Tibial nerve (tissue), 4 donors: ENCODE data around the gene LMOD2. TPM values are rescaled to one million over a fixed set of nuclear protein-coding genes. Genes with fewer than 3 reads are reported as not detected.
A peak's percentile ranks its signal among the peaks of the same experiment; 100 is the strongest.
"Not testable (repeated sequence)": the region's sequence is repeated elsewhere in the genome, so short reads cannot be mapped to it uniquely, and the experiment has no call there.

ENCODE experiments used
- DNase-seq, 2 donors: peaks; one replicate each; pipeline ENCODE4 v3.0.0-alpha.2; 2019; ENCODE audit warnings: low spot score in 2 of 2
- H3K27ac ChIP-seq, 4 donors: fragments of 200-600 bp; sonication (generic) in 3 of 4; one replicate each; pipeline ENCODE4 v1.5.1; 2017 to 2019; ENCODE audit warnings: mild to moderate bottlenecking in 1 of 4
- H3K27me3 ChIP-seq, 2 donors: fragments of 200-600 bp; sonication (generic) in 1 of 2; one replicate each; pipeline versions ENCODE4 v1.5.1 to v1.6.0; 2017 to 2019
- H3K36me3 ChIP-seq, 3 donors: fragments of 200-600 bp; sonication (generic); one replicate each; pipeline ENCODE4 v1.5.1; 2018 to 2019
- H3K4me1 ChIP-seq, 4 donors: fragments of 200-600 bp; sonication (generic) in 3 of 4; one replicate each; pipeline ENCODE4 v1.5.1; 2017 to 2019
- H3K4me3 ChIP-seq, 4 donors: fragments of 200-600 bp; sonication (generic) in 3 of 4; one replicate each; pipeline ENCODE4 v1.5.1; 2017 to 2019; ENCODE audit warnings: mild to moderate bottlenecking in 1 of 4, moderate library complexity in 1 of 4
- H3K9me3 ChIP-seq, 4 donors: fragments of 200-600 bp; sonication (generic) in 3 of 4; one replicate each; pipeline ENCODE4 v1.5.1; 2017 to 2019
- EP300 ChIP-seq, 2 donors: sonication (generic); formaldehyde crosslinking; IDR thresholded peaks; one replicate each; pipeline ENCODE4 v1.6.1; 2017; ENCODE audit warnings: antibody characterized with exemption in 2 of 2, mild to moderate bottlenecking in 1 of 2
- POLR2A ChIP-seq, 2 donors: fragments of 450-650 bp; IDR thresholded peaks; one replicate each; pipeline ENCODE4 v1.6.1; 2017; ENCODE audit warnings: antibody characterized with exemption in 2 of 2, mild to moderate bottlenecking in 2 of 2, moderate library complexity in 2 of 2
- WGBS, 2 donors: methylation state at CpG; one replicate each; pipeline ENCODE4 v1.1.5; 2018; 5-methylcytosine and 5-hydroxymethylcytosine counted together
- total RNA-seq, 4 donors: library from RNA; depleted of rRNA; stranded (reverse); fragments of >200 nt; gene quantifications; one replicate each; pipeline ENCODE4 v1.1.0, GENCODE V29; 2016
- TF ChIP-seq, protein P1 (sequence below), 5 experiments: fragments of 200-600 bp in 3 of 5; fragments of 450-650 bp in 2 of 5; sonication (generic) in 3 of 5; IDR thresholded peaks; one replicate each; pipeline ENCODE4 v1.5.1; 2016 to 2019; ENCODE audit warnings: antibody characterized with exemption in 5 of 5, mild to moderate bottlenecking in 3 of 5, moderate library complexity in 2 of 5

Gene LMOD2
- total RNA-seq, 4 donors from 2014 or later, result not detected

DNA sequence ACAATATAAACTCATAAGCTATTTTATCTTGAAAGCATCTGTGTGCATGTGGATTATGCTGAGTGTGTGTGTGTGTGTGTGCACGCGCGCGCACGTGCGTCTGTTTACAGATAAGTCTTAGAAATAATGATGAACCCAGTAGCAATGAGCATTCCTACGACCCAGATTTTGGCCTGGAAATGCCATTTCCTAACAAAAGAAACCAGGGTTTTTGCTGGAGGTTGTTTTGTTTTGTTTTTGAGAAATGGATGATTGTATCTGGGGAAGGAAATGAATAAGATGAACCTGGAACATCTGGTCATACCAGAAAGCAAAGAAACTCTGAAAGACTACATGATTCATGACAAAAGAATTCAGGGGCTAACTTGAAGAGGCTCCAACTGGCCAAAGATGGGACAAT, 22.1 kb upstream of the LMOD2 start:
- H3K27ac ChIP-seq, result no peak overlapping the region
- no peak overlapping the region for H3K4me3 ChIP-seq
- 54 to 57% methylated on average over 7 of the region's 7 CpGs for WGBS, 2 donors
- no peak for DNase-seq
- H3K36me3 ChIP-seq, result no peaks in the 10 kb centered on the region
- H3K27me3 ChIP-seq, result no peaks in the 10 kb centered on the region
- TF ChIP-seq EP300 (IDR thresholded peaks at IDR 0.05) (no peak), POLR2A (IDR thresholded peaks at IDR 0.05) (no peak)
- TF ChIP-seq, protein P1, sequence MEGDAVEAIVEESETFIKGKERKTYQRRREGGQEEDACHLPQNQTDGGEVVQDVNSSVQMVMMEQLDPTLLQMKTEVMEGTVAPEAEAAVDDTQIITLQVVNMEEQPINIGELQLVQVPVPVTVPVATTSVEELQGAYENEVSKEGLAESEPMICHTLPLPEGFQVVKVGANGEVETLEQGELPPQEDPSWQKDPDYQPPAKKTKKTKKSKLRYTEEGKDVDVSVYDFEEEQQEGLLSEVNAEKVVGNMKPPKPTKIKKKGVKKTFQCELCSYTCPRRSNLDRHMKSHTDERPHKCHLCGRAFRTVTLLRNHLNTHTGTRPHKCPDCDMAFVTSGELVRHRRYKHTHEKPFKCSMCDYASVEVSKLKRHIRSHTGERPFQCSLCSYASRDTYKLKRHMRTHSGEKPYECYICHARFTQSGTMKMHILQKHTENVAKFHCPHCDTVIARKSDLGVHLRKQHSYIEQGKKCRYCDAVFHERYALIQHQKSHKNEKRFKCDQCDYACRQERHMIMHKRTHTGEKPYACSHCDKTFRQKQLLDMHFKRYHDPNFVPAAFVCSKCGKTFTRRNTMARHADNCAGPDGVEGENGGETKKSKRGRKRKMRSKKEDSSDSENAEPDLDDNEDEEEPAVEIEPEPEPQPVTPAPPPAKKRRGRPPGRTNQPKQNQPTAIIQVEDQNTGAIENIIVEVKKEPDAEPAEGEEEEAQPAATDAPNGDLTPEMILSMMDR (IDR thresholded peaks at IDR 0.05), result no peak
- no peaks in the 10 kb centered on the region for H3K4me1 ChIP-seq
- H3K9me3 ChIP-seq, result no peaks in the 10 kb centered on the region

GRCh38 chr7:123634011-123634573, 21.6 kb upstream of the LMOD2 start:
- H3K27ac ChIP-seq, H3K4me3 ChIP-seq: not testable (repeated sequence)

GRCh38 chr7:123635551-123636359, 19.9 kb upstream of the LMOD2 start:
- H3K4me3 ChIP-seq, result no peak overlapping the region
- 49 to 55% methylated on average over 4 of the region's 4 CpGs for WGBS, 2 donors
- H3K27me3 ChIP-seq, result no peaks in the 10 kb centered on the region
- H3K27ac ChIP-seq, result no peak overlapping the region
- H3K4me1 ChIP-seq, result no peaks in the 10 kb centered on the region
- no peak for TF ChIP-seq EP300 (IDR thresholded peaks at IDR 0.05)
- TF ChIP-seq, protein P1 (IDR thresholded peaks at IDR 0.05), result peak in 3 of 5 experiments; percentile 12 to 34 (median 33)
- H3K9me3 ChIP-seq, result no peaks in the 10 kb centered on the region
- no peak for DNase-seq
- no peaks in the 10 kb centered on the region for H3K36me3 ChIP-seq

More at GRCh38 chr7:123634011-123634573, 21.6 kb upstream of the LMOD2 start:
- DNase-seq, H3K4me1 ChIP-seq, H3K27me3 ChIP-seq, H3K9me3 ChIP-seq, H3K36me3 ChIP-seq: not testable (repeated sequence)
- WGBS, 2 donors, result 82 to 86% methylated on average over 2 of the region's 2 CpGs

DNA sequence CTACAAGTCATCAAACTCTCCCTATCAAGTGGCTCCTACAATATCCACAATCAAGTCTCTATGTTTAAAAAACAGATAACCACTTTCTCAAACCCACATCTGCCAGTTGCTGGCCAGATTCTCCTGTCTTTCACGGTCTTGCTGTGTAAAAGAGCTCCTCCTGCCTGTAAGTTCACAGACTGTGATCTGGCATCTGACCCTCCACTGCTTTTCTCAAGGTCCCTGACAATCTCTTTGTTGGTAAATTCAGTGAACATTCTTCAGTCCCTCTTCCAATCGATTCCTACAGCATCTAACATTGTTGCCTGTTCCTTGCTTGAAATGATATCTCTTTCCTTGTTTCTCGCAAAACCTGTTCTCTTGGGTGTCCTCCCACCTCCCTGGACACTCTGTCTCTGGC, 18.5 kb upstream of the LMOD2 start:
- no peak for DNase-seq
- H3K4me1 ChIP-seq, result no peaks in the 10 kb centered on the region
- H3K36me3 ChIP-seq, result no peaks in the 10 kb centered on the region
- H3K9me3 ChIP-seq, result no peaks in the 10 kb centered on the region
- no peak overlapping the region for H3K27ac ChIP-seq
- no peak for TF ChIP-seq EP300 (IDR thresholded peaks at IDR 0.05)
- TF ChIP-seq, protein P1 (IDR thresholded peaks at IDR 0.05), result no peak
- TF ChIP-seq POLR2A (IDR thresholded peaks at IDR 0.05), result no peak
- no peak overlapping the region for H3K4me3 ChIP-seq
- no peaks in the 10 kb centered on the region for H3K27me3 ChIP-seq
- WGBS, 2 donors, result 57 to 66% methylated on average over 3 of the region's 3 CpGs

DNA sequence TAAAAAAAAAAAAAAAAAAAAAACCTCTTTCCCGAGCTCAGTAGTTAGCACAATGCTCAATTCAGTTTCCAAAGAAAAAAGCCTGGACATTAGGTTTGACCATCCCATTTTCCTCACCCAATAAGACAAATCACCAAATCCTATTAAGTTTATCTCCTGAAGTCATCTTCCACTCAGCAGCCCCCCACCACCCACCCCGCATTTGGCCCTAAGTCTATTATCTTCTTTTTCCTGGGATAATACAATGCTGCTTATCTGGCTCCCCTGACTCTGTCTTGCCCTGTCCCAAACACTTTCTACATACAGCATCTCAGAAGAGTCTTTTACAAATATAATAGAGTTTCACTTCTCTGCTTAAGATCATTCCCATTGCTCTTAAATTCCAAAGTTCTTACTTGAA, 17.8 kb upstream of the LMOD2 start:
- no peak for DNase-seq
- TF ChIP-seq POLR2A (IDR thresholded peaks at IDR 0.05) (no peak), EP300 (IDR thresholded peaks at IDR 0.05) (no peak)
- TF ChIP-seq, protein P1 (IDR thresholded peaks at IDR 0.05), result no peak
- Histone ChIP-seq H3K9me3 (no peaks in the 10 kb centered on the region), H3K27ac (no peak overlapping the region), H3K36me3 (no peaks in the 10 kb centered on the region), H3K27me3 (no peaks in the 10 kb centered on the region), H3K4me3 (no peak overlapping the region), H3K4me1 (no peaks in the 10 kb centered on the region)
- 78 to 79% methylated on average over 2 of the region's 2 CpGs for WGBS, 2 donors
